Astrocyte (in vitro differentiated cells and primary cell): ENCODE results near the gene DNAJC5.
"Not testable (repeated sequence)": the region's sequence is repeated elsewhere in the genome, so short reads cannot be mapped to it uniquely, and the experiment has no call there.

ENCODE experiments used
- CTCF ChIP-seq: IDR thresholded peaks from 2 replicates; pipeline ENCODE4 v1.5.1; 2011; ENCODE audit warnings: low read depth, mild to moderate bottlenecking, inconsistent platforms, low read length, moderate library complexity; ENCODE audit not compliant: insufficient read depth
- EZH2 ChIP-seq: IDR thresholded peaks from 2 replicates; pipeline ENCODE4 v1.6.1; 2012; ENCODE audit warnings: mild to moderate bottlenecking, low read length, inconsistent platforms; ENCODE audit not compliant: insufficient read depth

- not testable (repeated sequence) for TF ChIP-seq CTCF, EZH2
Observed at GRCh38 chr20:63960654-63961621, 66.0 kb downstream of the DNAJC5 start.
